Muscle layer of colon (tissue), 2 donors: ENCODE data around the gene MPZL3.

Source experiments
- H3K27ac ChIP-seq: one replicate; pipeline ENCODE4 v1.7.0; 2013; ENCODE audit warnings: low read depth, mild to moderate bottlenecking, low read length, moderate library complexity
- H3K27me3 ChIP-seq, 2 donors: one replicate each; pipeline ENCODE4 v1.7.0; 2013; ENCODE audit warnings: low read length in 2 of 2, mild to moderate bottlenecking in 2 of 2; ENCODE audit not compliant: insufficient read depth in 2 of 2, control insufficient read depth in 1 of 2
- H3K36me3 ChIP-seq: one replicate; pipeline ENCODE4 v1.7.0; 2013; ENCODE audit warnings: mild to moderate bottlenecking, low read length; ENCODE audit not compliant: insufficient read depth
- H3K4me1 ChIP-seq: one replicate; pipeline ENCODE4 v1.7.0; 2013; ENCODE audit warnings: mild to moderate bottlenecking, low read length; ENCODE audit not compliant: insufficient read depth
- H3K4me3 ChIP-seq, 2 donors: one replicate each; pipeline ENCODE4 v1.7.0; 2013; ENCODE audit warnings: low read length in 2 of 2, low read depth in 1 of 2, mild to moderate bottlenecking in 1 of 2, moderate library complexity in 1 of 2
- H3K9ac ChIP-seq: one replicate; pipeline ENCODE4 v1.7.0; 2013; ENCODE audit warnings: low read length
- H3K9me3 ChIP-seq: one replicate; pipeline ENCODE4 v1.7.0; 2013; ENCODE audit warnings: mild to moderate bottlenecking, low read length
- donor health status: abdominal sarcoma.
- donor health status: Adenocarcinoma of cecum.

Gene MPZL3

GRCh38 chr11:118283756-118284350, 31.7 kb upstream of the MPZL3 start:
- Histone ChIP-seq H3K4me3 (no peak overlapping the region), H3K36me3 (no peaks in the 10 kb centered on the region), H3K4me1 (no peaks in the 10 kb centered on the region), H3K9ac (no peak overlapping the region), H3K27ac (no peak overlapping the region), H3K27me3 (no peaks in the 10 kb centered on the region), H3K9me3 (no peaks in the 10 kb centered on the region)

- Histone ChIP-seq H3K27ac (no peak overlapping the region), H3K9ac (no peak overlapping the region), H3K9me3 (no peaks in the 10 kb centered on the region)
These were observed 31.0 kb upstream of the MPZL3 start for GRCh38 chr11:118283037-118283636.

GRCh38 chr11:118282606-118283005, 30.4 kb upstream of the MPZL3 start:
- no peaks in the 10 kb centered on the region for H3K4me1 ChIP-seq
- no peak overlapping the region for H3K9ac ChIP-seq
- H3K9me3 ChIP-seq: no peaks in the 10 kb centered on the region
- no peak overlapping the region for H3K27ac ChIP-seq
- H3K4me3 ChIP-seq: no peak overlapping the region
- no peaks in the 10 kb centered on the region for H3K27me3 ChIP-seq
- H3K36me3 ChIP-seq: no peaks in the 10 kb centered on the region

More at GRCh38 chr11:118283037-118283636, 31.0 kb upstream of the MPZL3 start:
- H3K27me3 ChIP-seq: no peaks in the 10 kb centered on the region
- no peaks in the 10 kb centered on the region for H3K36me3 ChIP-seq
- H3K4me3 ChIP-seq: no peak overlapping the region
- H3K4me1 ChIP-seq: no peaks in the 10 kb centered on the region

GRCh38 chr11:118281284-118281683, 29.1 kb upstream of the MPZL3 start:
- no peak overlapping the region for H3K4me3 ChIP-seq
- H3K4me1 ChIP-seq: no peaks in the 10 kb centered on the region
- no peaks in the 10 kb centered on the region for H3K9me3 ChIP-seq
- no peak overlapping the region for H3K9ac ChIP-seq
- no peak overlapping the region for H3K27ac ChIP-seq
- H3K27me3 ChIP-seq: no peaks in the 10 kb centered on the region
- H3K36me3 ChIP-seq: no peaks in the 10 kb centered on the region

GRCh38 chr11:118277312-118277711, 25.1 kb upstream of the MPZL3 start:
- H3K36me3 ChIP-seq: no peaks in the 10 kb centered on the region
- no peak overlapping the region for H3K9ac ChIP-seq
- H3K9me3 ChIP-seq: no peaks in the 10 kb centered on the region
- H3K4me3 ChIP-seq: no peak overlapping the region
- H3K27ac ChIP-seq: no peak overlapping the region
- H3K4me1 ChIP-seq: no peaks in the 10 kb centered on the region
- peaks cover 0 to 9% of the 10 kb centered on the region in 2 donors for H3K27me3 ChIP-seq

GRCh38 chr11:118276422-118276821, 24.3 kb upstream of the MPZL3 start:
- Histone ChIP-seq H3K9ac (no peak overlapping the region), H3K27ac (no peak overlapping the region), H3K36me3 (no peaks in the 10 kb centered on the region), H3K27me3 (peaks cover 0 to 9% of the 10 kb centered on the region in 2 donors), H3K4me1 (no peaks in the 10 kb centered on the region), H3K9me3 (no peaks in the 10 kb centered on the region), H3K4me3 (no peak overlapping the region)

- no peaks in the 10 kb centered on the region for H3K9me3 ChIP-seq
- H3K9ac ChIP-seq: no peak overlapping the region
- H3K4me1 ChIP-seq: no peaks in the 10 kb centered on the region
- peaks cover 0 to 9% of the 10 kb centered on the region in 2 donors for H3K27me3 ChIP-seq
- H3K4me3 ChIP-seq: no peak overlapping the region
- no peak overlapping the region for H3K27ac ChIP-seq
- no peaks in the 10 kb centered on the region for H3K36me3 ChIP-seq
These were observed 23.0 kb upstream of the MPZL3 start for GRCh38 chr11:118275176-118275575.

- no peak overlapping the region for H3K27ac ChIP-seq
- no peak overlapping the region for H3K4me3 ChIP-seq
- H3K9me3 ChIP-seq: no peaks in the 10 kb centered on the region
- no peak overlapping the region for H3K9ac ChIP-seq
- peaks cover 0 to 9% of the 10 kb centered on the region in 2 donors for H3K27me3 ChIP-seq
- H3K36me3 ChIP-seq: no peaks in the 10 kb centered on the region
- no peaks in the 10 kb centered on the region for H3K4me1 ChIP-seq
These were observed 22.0 kb upstream of the MPZL3 start for GRCh38 chr11:118274186-118274585.

- no peak overlapping the region for H3K27ac ChIP-seq
- H3K27me3 ChIP-seq: peaks cover 0 to 11% of the 10 kb centered on the region in 2 donors
- H3K4me3 ChIP-seq: no peak overlapping the region
- H3K4me1 ChIP-seq: no peaks in the 10 kb centered on the region
- H3K36me3 ChIP-seq: no peaks in the 10 kb centered on the region
- H3K9ac ChIP-seq: no peak overlapping the region
- H3K9me3 ChIP-seq: no peaks in the 10 kb centered on the region
These were observed 19.8 kb upstream of the MPZL3 start for GRCh38 chr11:118272001-118272400.

- Histone ChIP-seq H3K9ac (no peak overlapping the region), H3K9me3 (no peaks in the 10 kb centered on the region), H3K27ac (no peak overlapping the region), H3K4me3 (no peak overlapping the region), H3K4me1 (no peaks in the 10 kb centered on the region), H3K36me3 (no peaks in the 10 kb centered on the region), H3K27me3 (peaks cover 12 to 17% of the 10 kb centered on the region in 2 donors)
These were observed 15.3 kb upstream of the MPZL3 start for GRCh38 chr11:118267486-118267885.

- no peak overlapping the region for H3K27ac ChIP-seq
- H3K9me3 ChIP-seq: no peaks in the 10 kb centered on the region
- no peaks in the 10 kb centered on the region for H3K4me1 ChIP-seq
- no peak overlapping the region for H3K9ac ChIP-seq
- no peaks in the 10 kb centered on the region for H3K36me3 ChIP-seq
- no peak overlapping the region for H3K4me3 ChIP-seq
- peaks cover 19 to 22% of the 10 kb centered on the region in 2 donors for H3K27me3 ChIP-seq
These were observed 13.8 kb upstream of the MPZL3 start for GRCh38 chr11:118265954-118266353.
